Hepatocyte (in vitro differentiated cells): ENCODE measurements around the gene A4GNT.

Source experiments
- EZH2 ChIP-seq: fragments of 200-600 bp; sonication (generic); IDR thresholded peaks from 2 replicates; pipeline ENCODE4 v1.6.1; 2016; ENCODE audit warnings: antibody characterized with exemption, mild to moderate bottlenecking, borderline replicate concordance
- TF ChIP-seq, protein P1 (sequence below): fragments of 200-600 bp; sonication (generic); IDR thresholded peaks from 2 replicates; pipeline ENCODE4 v1.5.1; 2016; ENCODE audit warnings: antibody characterized with exemption, mild to moderate bottlenecking; ENCODE audit not compliant: poor library complexity

DNA sequence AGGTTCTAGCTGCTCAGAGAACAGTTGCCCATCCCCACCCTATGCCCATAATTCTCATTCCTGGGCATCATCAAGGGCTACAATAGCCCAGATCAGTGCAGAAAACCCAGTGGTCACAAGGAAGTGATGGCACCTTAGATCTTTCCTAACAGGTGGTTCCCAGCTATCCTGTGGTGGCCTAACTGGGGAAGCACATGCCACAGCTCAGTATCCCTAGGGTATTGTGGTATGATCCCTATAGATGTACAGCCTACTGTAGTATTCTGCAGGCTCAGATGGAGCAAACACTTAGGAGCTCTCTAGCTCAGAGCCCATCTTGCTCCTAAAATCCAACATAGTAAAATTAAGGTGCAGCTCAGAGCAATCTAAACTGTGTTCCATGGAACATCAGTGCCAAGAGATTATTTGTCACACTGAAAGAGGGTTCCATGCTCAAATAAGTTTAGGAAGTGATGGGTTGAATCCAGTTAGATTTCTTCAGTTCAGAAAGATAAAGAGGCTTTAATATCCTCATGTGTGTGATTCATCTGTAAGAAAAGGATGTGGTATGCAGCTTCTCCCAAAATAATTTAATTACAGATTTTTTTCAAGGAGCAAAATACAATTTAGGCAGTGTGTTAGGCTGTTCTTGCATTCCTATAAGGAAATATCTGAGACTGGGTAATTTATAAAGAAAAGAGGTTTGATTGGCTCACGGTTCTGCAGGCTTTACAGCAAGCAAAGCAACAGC is 4.4 kb downstream of the A4GNT start:
- TF ChIP-seq, protein P1, sequence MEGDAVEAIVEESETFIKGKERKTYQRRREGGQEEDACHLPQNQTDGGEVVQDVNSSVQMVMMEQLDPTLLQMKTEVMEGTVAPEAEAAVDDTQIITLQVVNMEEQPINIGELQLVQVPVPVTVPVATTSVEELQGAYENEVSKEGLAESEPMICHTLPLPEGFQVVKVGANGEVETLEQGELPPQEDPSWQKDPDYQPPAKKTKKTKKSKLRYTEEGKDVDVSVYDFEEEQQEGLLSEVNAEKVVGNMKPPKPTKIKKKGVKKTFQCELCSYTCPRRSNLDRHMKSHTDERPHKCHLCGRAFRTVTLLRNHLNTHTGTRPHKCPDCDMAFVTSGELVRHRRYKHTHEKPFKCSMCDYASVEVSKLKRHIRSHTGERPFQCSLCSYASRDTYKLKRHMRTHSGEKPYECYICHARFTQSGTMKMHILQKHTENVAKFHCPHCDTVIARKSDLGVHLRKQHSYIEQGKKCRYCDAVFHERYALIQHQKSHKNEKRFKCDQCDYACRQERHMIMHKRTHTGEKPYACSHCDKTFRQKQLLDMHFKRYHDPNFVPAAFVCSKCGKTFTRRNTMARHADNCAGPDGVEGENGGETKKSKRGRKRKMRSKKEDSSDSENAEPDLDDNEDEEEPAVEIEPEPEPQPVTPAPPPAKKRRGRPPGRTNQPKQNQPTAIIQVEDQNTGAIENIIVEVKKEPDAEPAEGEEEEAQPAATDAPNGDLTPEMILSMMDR = no peak
- no peak for TF ChIP-seq EZH2
